ENCODE data around the gene PDGFA. TPM values are rescaled to one million over a fixed set of nuclear protein-coding genes. Genes with fewer than 3 reads are reported as not detected.

The PDGFA gene
- total RNA-seq, 2 experiments from 2014 or later, result 16.7 to 18.8 TPM

DNA sequence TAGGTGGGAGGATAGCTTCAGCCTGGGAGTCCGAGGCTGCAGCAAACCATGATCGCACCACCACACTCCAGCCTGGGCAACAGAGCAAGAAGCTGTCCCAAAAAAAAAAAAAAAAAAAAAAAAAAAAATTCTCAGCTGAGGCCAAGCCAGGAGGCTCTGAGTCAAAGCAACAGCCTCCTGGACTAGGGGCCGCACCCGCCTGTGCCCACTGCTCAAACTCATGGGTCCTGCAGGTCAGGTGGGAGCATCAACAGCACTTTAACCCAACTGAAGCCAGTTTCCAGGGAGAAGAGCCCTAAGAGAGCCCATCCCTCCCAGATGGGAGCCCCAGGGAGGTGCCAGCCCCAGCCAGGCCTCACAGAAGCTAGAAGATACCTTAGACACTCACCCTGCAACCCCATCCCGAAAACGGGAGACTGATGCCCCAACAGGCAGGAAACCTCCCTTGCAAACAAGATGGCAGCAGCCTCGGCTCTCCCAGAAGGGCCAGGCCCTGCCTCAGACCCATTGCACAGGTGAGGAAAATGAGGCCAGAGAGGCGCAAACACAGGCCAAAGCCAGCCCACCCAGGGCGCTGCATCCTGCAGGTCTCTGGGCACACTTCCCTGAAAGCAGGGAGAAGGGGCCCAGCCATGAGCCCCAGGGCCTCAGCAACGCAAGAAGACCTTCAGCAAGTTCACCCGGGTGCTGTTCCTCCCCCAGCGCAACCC is 11.0 kb downstream of the PDGFA start:
- DNase-seq (no peak), ATAC-seq (no peak)
- TF ChIP-seq, protein P1, sequence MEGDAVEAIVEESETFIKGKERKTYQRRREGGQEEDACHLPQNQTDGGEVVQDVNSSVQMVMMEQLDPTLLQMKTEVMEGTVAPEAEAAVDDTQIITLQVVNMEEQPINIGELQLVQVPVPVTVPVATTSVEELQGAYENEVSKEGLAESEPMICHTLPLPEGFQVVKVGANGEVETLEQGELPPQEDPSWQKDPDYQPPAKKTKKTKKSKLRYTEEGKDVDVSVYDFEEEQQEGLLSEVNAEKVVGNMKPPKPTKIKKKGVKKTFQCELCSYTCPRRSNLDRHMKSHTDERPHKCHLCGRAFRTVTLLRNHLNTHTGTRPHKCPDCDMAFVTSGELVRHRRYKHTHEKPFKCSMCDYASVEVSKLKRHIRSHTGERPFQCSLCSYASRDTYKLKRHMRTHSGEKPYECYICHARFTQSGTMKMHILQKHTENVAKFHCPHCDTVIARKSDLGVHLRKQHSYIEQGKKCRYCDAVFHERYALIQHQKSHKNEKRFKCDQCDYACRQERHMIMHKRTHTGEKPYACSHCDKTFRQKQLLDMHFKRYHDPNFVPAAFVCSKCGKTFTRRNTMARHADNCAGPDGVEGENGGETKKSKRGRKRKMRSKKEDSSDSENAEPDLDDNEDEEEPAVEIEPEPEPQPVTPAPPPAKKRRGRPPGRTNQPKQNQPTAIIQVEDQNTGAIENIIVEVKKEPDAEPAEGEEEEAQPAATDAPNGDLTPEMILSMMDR (IDR thresholded peaks at IDR 0.05), result no peak
- Mint-ChIP-seq H3K27ac (no peak overlapping the region), H3K4me3 (no peak overlapping the region), H3K36me3 (ENCODE audit: low read depth) (no peaks in the 10 kb centered on the region), H3K4me1 (ENCODE audit: low read depth) (peaks cover 1% of the 10 kb centered on the region), H3K27me3 (no peaks in the 10 kb centered on the region), H3K9me3 (no peaks in the 10 kb centered on the region)
- ChIA-PET CTCF (no interaction called here), POLR2A (no interaction called here)
- intact Hi-C loops (cut with micrococcal nuclease), result no loop called here

DNA sequence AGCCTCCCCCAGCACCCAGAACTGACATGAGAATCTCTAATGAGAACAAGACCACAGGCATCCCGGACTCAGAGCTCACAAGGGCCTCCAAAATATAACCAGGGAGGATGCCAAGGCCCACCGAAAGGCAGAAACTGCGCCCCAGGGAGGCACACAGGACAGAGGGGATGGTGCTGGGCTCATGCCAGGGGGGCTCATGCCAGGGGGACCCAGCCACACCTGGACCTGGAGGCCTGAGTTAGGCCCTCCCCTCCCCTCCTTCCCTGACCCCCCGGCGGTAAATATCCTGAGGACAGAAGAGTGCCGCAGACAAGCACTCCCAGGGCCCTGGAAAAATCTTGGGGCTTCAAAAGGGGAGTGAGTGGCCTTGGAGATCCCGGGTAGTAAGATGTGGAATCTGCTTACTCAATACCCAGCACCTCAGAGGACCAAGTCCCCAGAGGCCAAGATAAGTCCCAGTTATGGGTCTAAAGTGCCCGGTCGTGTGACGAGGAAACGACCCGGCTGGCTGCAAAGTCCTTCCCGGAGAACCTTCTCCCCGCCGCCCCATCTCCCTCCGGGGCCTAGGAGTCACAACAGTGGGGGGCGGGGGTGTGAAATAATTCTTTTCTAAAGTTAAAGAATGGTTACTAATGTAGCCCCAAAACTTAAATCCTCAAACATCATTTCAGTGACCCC is 11.9 kb downstream of the PDGFA start:
- no peak overlapping the region for H3K27ac Mint-ChIP-seq
- DNase-seq, result no peak
- H3K27me3 Mint-ChIP-seq, result no peaks in the 10 kb centered on the region
- H3K9me3 Mint-ChIP-seq, result no peaks in the 10 kb centered on the region
- intact Hi-C loops (cut with micrococcal nuclease), result no loop called here
- no peak overlapping the region for H3K4me3 Mint-ChIP-seq
- ChIA-PET POLR2A (no interaction called here), CTCF (no interaction called here)
- no peaks in the 10 kb centered on the region for H3K36me3 Mint-ChIP-seq (ENCODE audit: low read depth)
- TF ChIP-seq, protein P1 (IDR thresholded peaks at IDR 0.05), result no peak
- no peak for ATAC-seq
- H3K4me1 Mint-ChIP-seq (ENCODE audit: low read depth), result no peaks in the 10 kb centered on the region

DNA sequence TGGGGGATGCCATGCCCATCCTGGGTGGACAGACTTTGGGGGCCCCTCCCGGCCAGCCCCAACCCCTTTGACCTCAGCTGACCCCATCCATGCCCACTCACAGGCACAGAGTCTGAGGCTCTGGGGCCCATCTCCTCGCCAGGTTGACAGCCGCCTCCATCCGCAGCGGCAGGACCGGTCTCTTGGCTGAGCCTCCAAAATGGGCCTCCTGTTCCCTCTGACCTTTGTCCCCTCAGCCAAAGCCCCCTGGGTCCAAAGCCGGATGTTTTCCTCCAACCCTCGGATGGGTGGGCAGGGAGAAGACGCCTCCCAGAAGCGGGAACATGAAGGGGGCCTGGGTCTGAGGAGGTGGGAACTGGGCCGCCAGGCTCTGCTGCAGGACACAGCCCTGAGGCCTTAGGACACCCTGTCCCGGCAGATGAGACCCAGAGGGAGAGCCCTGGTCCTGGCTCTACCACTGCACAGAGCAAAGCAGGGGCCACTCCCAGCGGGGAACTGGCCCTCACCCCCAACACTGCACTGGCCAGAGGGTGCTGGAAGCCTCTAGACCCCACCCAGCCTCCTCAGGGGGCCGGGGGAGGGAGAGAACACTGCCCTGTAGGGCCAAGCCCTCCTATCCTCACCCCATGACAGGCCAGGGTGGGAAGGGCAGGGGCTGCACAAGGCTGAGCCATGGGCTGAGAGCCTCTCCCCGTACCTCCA is 12.6 kb downstream of the PDGFA start:
- no peaks in the 10 kb centered on the region for H3K9me3 Mint-ChIP-seq
- intact Hi-C loops (cut with micrococcal nuclease), result no loop called here
- TF ChIP-seq, protein P1 (IDR thresholded peaks at IDR 0.05), result no peak
- no peak overlapping the region for H3K27ac Mint-ChIP-seq
- no peaks in the 10 kb centered on the region for H3K4me1 Mint-ChIP-seq (ENCODE audit: low read depth)
- H3K27me3 Mint-ChIP-seq, result no peaks in the 10 kb centered on the region
- ChIA-PET CTCF (no interaction called here), POLR2A (no interaction called here)
- no peak overlapping the region for H3K4me3 Mint-ChIP-seq
- DNase-seq (no peak), ATAC-seq (no peak)
- H3K36me3 Mint-ChIP-seq (ENCODE audit: low read depth), result no peaks in the 10 kb centered on the region

DNA sequence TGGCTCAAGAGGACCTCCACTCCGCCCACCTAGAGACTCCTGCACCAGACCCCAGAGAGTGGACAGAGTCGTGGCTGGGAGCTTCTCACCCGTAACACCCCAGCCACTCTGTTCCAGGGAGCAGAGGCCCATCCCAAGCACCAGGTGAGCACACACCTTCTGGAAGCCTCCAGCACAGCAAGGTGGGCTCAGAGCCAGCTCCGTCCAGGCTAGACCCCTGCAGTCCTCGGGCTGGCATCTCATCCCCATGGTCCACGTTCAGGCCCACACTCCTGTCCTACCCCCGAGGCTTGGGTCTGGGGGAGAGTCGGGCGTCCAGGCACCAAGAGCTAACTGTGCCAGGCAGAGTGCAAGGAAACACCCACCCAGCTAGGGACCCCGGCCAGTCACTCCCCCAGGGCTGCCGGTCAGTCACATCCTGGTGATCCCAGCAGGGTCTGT is 13.2 kb downstream of the PDGFA start:
- no peak for ATAC-seq
- ChIA-PET POLR2A (no interaction called here), CTCF (no interaction called here)
- no peaks in the 10 kb centered on the region for H3K27me3 Mint-ChIP-seq
- no peaks in the 10 kb centered on the region for H3K9me3 Mint-ChIP-seq
- H3K4me1 Mint-ChIP-seq (ENCODE audit: low read depth), result no peaks in the 10 kb centered on the region
- H3K36me3 Mint-ChIP-seq (ENCODE audit: low read depth), result no peaks in the 10 kb centered on the region
- no peak for DNase-seq
- TF ChIP-seq, protein P1 (IDR thresholded peaks at IDR 0.05), result no peak
- intact Hi-C loops (cut with micrococcal nuclease), result no loop called here
- no peak overlapping the region for H3K4me3 Mint-ChIP-seq
- no peak overlapping the region for H3K27ac Mint-ChIP-seq

DNA sequence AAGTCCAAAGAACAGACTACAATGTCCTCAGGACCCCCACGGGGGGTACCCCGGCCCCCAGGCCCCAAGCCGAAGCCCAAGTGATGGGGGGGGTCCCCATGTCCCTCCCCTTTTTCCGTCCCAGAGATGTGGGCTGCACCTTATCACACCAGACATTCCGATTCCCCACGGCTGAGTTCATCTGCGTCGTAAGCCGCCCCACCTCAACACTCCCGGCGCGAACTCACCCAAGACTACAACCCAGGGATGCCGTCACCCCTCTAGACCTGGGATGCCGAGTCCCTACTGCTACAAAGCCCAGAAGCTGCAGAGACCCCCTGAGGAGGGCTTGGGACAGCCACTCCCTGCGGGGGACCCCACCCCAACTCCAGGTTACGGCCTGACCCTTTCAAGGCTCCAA is 14.5 kb downstream of the PDGFA start:
- Mint-ChIP-seq H3K36me3 (ENCODE audit: low read depth) (peaks cover 3% of the 10 kb centered on the region), H3K4me1 (ENCODE audit: low read depth) (no peaks in the 10 kb centered on the region), H3K27me3 (no peaks in the 10 kb centered on the region), H3K9me3 (no peaks in the 10 kb centered on the region), H3K4me3 (no peak overlapping the region), H3K27ac (no peak overlapping the region)
- ChIA-PET CTCF (no interaction called here), POLR2A (no interaction called here)
- ATAC-seq (no peak), DNase-seq (no peak)
- TF ChIP-seq, protein P1 (IDR thresholded peaks at IDR 0.05), result no peak
- intact Hi-C loops (cut with micrococcal nuclease), result no loop called here

Data from activated CD8-positive, alpha-beta T cell treated with anti-CD3 and anti-CD28 coated beads for 36 hours (primary cell).